H9 (cell line): ENCODE data around the gene CTNNA3. TPM values are rescaled to one million over a fixed set of nuclear protein-coding genes. Genes with fewer than 3 reads are reported as not detected.

Experiments
- DNase-seq: peaks from one replicate; pipeline ENCODE4 v3.0.0-alpha.2; 2017
- H2AFZ ChIP-seq: one replicate; pipeline ENCODE4 v1.6.1; 2013; ENCODE audit warnings: mild to moderate bottlenecking, low read length, control low read depth, moderate library complexity
- H2AK5ac ChIP-seq: 2 replicates; pipeline ENCODE4 v1.6.1; 2013; ENCODE audit warnings: low read length, control low read depth, mixed read lengths; ENCODE audit not compliant: insufficient read length
- H2BK120ac ChIP-seq: one replicate; pipeline ENCODE4 v1.6.1; 2013; ENCODE audit warnings: low read depth, mild to moderate bottlenecking, low read length, control low read depth, inconsistent platforms; ENCODE audit not compliant: poor library complexity, severe bottlenecking
- H2BK12ac ChIP-seq: 2 replicates; pipeline ENCODE4 v1.6.1; 2013; ENCODE audit warnings: low read length, control low read depth, mixed read lengths, low read depth; ENCODE audit not compliant: insufficient read length
- H2BK15ac ChIP-seq: 2 replicates; pipeline ENCODE4 v1.6.1; 2013; ENCODE audit warnings: low read depth, low read length, control low read depth
- H2BK20ac ChIP-seq: one replicate; pipeline ENCODE4 v1.6.1; 2013; ENCODE audit warnings: low read depth, mild to moderate bottlenecking, low read length, control low read depth, inconsistent platforms; ENCODE audit not compliant: poor library complexity, severe bottlenecking
- H2BK5ac ChIP-seq: 2 replicates; pipeline ENCODE4 v1.6.1; 2013; ENCODE audit warnings: low read length, control low read depth, mixed read lengths; ENCODE audit not compliant: insufficient read length
- H3K14ac ChIP-seq: 2 replicates; pipeline ENCODE4 v1.6.1; 2013; ENCODE audit warnings: low read length, control low read depth; ENCODE audit not compliant: insufficient read depth
- H3K18ac ChIP-seq: 2 replicates; pipeline ENCODE4 v1.6.1; 2013; ENCODE audit warnings: low read depth, mild to moderate bottlenecking, mixed read lengths, low read length, control low read depth; ENCODE audit not compliant: insufficient read length
- H3K23ac ChIP-seq: 2 replicates; pipeline ENCODE4 v1.6.1; 2013; ENCODE audit warnings: low read length, control low read depth, mixed read lengths, low read depth; ENCODE audit not compliant: insufficient read length
- H3K23me2 ChIP-seq: 2 replicates; pipeline ENCODE4 v1.6.1; 2013; ENCODE audit warnings: low read depth, mild to moderate bottlenecking, mixed read lengths, low read length, control low read depth; ENCODE audit not compliant: insufficient read length, poor library complexity, severe bottlenecking
- H3K27ac ChIP-seq: 2 replicates; pipeline ENCODE4 v1.5.1; 2013; ENCODE audit warnings: low read length, control low read depth, mixed read lengths, low read depth; ENCODE audit not compliant: insufficient read length
- H3K27me3 ChIP-seq: 2 replicates; pipeline ENCODE4 v1.6.1; 2013; ENCODE audit warnings: low read length, control low read depth, inconsistent platforms; ENCODE audit not compliant: insufficient read depth
- H3K4ac ChIP-seq: 2 replicates; pipeline ENCODE4 v1.6.1; 2013; ENCODE audit warnings: low read depth, mild to moderate bottlenecking, control low read depth, inconsistent platforms, low read length, moderate library complexity
- H3K4me1 ChIP-seq: 2 replicates; pipeline ENCODE4 v1.6.1; 2013; ENCODE audit warnings: low read length, control low read depth, inconsistent platforms; ENCODE audit not compliant: insufficient read depth
- H3K4me2 ChIP-seq: 2 replicates; pipeline ENCODE4 v1.6.1; 2013; ENCODE audit warnings: low read length, control low read depth, mixed read lengths; ENCODE audit not compliant: insufficient read length, insufficient read depth
- H3K56ac ChIP-seq: 2 replicates; pipeline ENCODE4 v1.6.1; 2013; ENCODE audit warnings: low read depth, mild to moderate bottlenecking, mixed read lengths, low read length, control low read depth; ENCODE audit not compliant: insufficient read length
- H3K79me1 ChIP-seq: 2 replicates; pipeline ENCODE4 v1.6.1; 2013; ENCODE audit warnings: low read depth, mild to moderate bottlenecking, moderate library complexity, low read length, control low read depth, inconsistent platforms; ENCODE audit not compliant: insufficient read depth, poor library complexity, severe bottlenecking
- H3K79me2 ChIP-seq: 2 replicates; pipeline ENCODE4 v1.6.1; 2013; ENCODE audit warnings: low read length, control low read depth, inconsistent platforms; ENCODE audit not compliant: insufficient read depth
- H3K9ac ChIP-seq: 2 replicates; pipeline ENCODE4 v1.6.1; 2013; ENCODE audit warnings: low read length, control low read depth, mixed read lengths; ENCODE audit not compliant: insufficient read length; ENCODE audit errors: extremely low read depth
- H3K9me3 ChIP-seq: one replicate; pipeline ENCODE4 v1.6.1; 2013; ENCODE audit warnings: low read depth, low read length, inconsistent platforms; ENCODE audit not compliant: control insufficient read depth
- H3T11ph ChIP-seq: one replicate; pipeline ENCODE4 v1.6.1; 2013; ENCODE audit warnings: mild to moderate bottlenecking, low read length, control low read depth, inconsistent platforms
- H4K20me1 ChIP-seq: one replicate; pipeline ENCODE4 v1.6.1; 2013; ENCODE audit not compliant: control insufficient read depth, insufficient read length, insufficient read depth
- H4K5ac ChIP-seq: 2 replicates; pipeline ENCODE4 v1.6.1; 2013; ENCODE audit warnings: low read depth, mild to moderate bottlenecking, mixed read lengths, low read length, control low read depth; ENCODE audit not compliant: insufficient read length
- H4K8ac ChIP-seq: replicated peaks from 2 replicates; pipeline ENCODE4 v1.6.1; 2013; ENCODE audit warnings: low read length, control low read depth, mixed read lengths, low read depth; ENCODE audit not compliant: insufficient read length
- H4K91ac ChIP-seq: 2 replicates; pipeline ENCODE4 v1.6.1; 2013; ENCODE audit warnings: low read depth, mild to moderate bottlenecking, moderate library complexity, mixed read lengths, low read length, control low read depth; ENCODE audit not compliant: insufficient read length
- H3K27ac Mint-ChIP-seq, 3 experiments: 2 replicates in 2 of 3; 3 replicates in 1 of 3; pipeline ENCODE4 v1.8.0; 2020 to 2021; ENCODE audit warnings: mixed read lengths in 3 of 3, mild to moderate bottlenecking in 1 of 3, moderate library complexity in 1 of 3
- H3K27me3 Mint-ChIP-seq: 2 replicates; pipeline ENCODE4 v1.8.0; 2021; ENCODE audit warnings: low read depth, mild to moderate bottlenecking, moderate library complexity, mixed read lengths
- H3K36me3 Mint-ChIP-seq, 3 experiments: 2 replicates in 2 of 3; 3 replicates in 1 of 3; pipeline ENCODE4 v1.8.0; 2020 to 2021; ENCODE audit warnings: low read depth in 3 of 3, mixed read lengths in 3 of 3; ENCODE audit not compliant: insufficient read depth in 1 of 3
- H3K4me1 Mint-ChIP-seq, 2 experiments: 2 replicates each; pipeline ENCODE4 v1.8.0; 2020; ENCODE audit warnings: mixed read lengths in 2 of 2
- H3K4me3 Mint-ChIP-seq, 2 experiments: 2 replicates in 1 of 2; 3 replicates in 1 of 2; pipeline ENCODE4 v1.8.0; 2020 to 2021; ENCODE audit warnings: mild to moderate bottlenecking in 2 of 2, mixed read lengths in 2 of 2, moderate library complexity in 1 of 2
- H3K9me3 Mint-ChIP-seq, 2 experiments: 2 replicates in 1 of 2; 3 replicates in 1 of 2; pipeline ENCODE4 v1.8.0; 2020; ENCODE audit warnings: mild to moderate bottlenecking in 2 of 2, mixed read lengths in 2 of 2, moderate library complexity in 1 of 2
- CTCF ChIP-seq: fragments of 200-600 bp; sonication (generic); conservative IDR thresholded peaks from 3 replicates; pipeline ENCODE4 v1.8.0; 2021; ENCODE audit warnings: antibody characterized with exemption, mild to moderate bottlenecking
- WGBS: extraction: QIAGEN DNeasy Blood & Tissue Kit; methylation state at CpG from one replicate; pipeline ENCODE4 v1.1.7; 2013; ENCODE audit warnings: missing lambda C conversion rate, low lambda C conversion rate, mixed read lengths; ENCODE audit not compliant: insufficient read length; ENCODE audit errors: extremely low coverage; 5-methylcytosine and 5-hydroxymethylcytosine counted together
- total RNA-seq: library from RNA; stranded (reverse); gene quantifications from 2 replicates; pipeline ENCODE4 v1.2.1, GENCODE V29; 2021

The CTNNA3 gene
- total RNA-seq, 1 experiment from 2014 or later, result 3.3 TPM

GRCh38 chr10:66795866-66796265, 900.1 kb downstream of the CTNNA3 start:
- TF ChIP-seq CTCF, result no peak
- no peak overlapping the region for H3K23ac ChIP-seq
- no peak overlapping the region for H3K18ac ChIP-seq
- H2BK120ac ChIP-seq, result no peak overlapping the region
- no peak overlapping the region for H2BK12ac ChIP-seq
- H3K56ac ChIP-seq, result no peak overlapping the region
- H2AFZ ChIP-seq, result no peak overlapping the region
- no peak overlapping the region for H3K9ac ChIP-seq
- H4K8ac ChIP-seq, result no peak overlapping the region
- no peaks in the 10 kb centered on the region for H3K4me1 ChIP-seq
- H3K9me3 ChIP-seq, result no peaks in the 10 kb centered on the region
- H2BK15ac ChIP-seq, result no peak overlapping the region
- no peak overlapping the region for H3K14ac ChIP-seq
- no peak overlapping the region for H3K4ac ChIP-seq
- no peaks in the 10 kb centered on the region for H3K79me1 ChIP-seq
- no peak overlapping the region for H3K27ac ChIP-seq
- Mint-ChIP-seq H3K36me3 (no peaks in the 10 kb centered on the region), H3K27me3 (no peaks in the 10 kb centered on the region), H3K27ac (no peak overlapping the region), H3K9me3 (no peaks in the 10 kb centered on the region), H3K4me1 (0 out of 4 replicates have a peak, but pooled peaks cover 0 to 2% of the 10 kb centered on the region in 2 experiments), H3K4me3 (no peak overlapping the region)
- DNase-seq, result no peak
- H3K27me3 ChIP-seq, result no peaks in the 10 kb centered on the region
- no peaks in the 10 kb centered on the region for H3K79me2 ChIP-seq
- H3K4me2 ChIP-seq, result no peak overlapping the region
- H2BK5ac ChIP-seq, result no peak overlapping the region
- no CpG with 5 or more reads among the region's 2 CpGs for WGBS
- H4K20me1 ChIP-seq, result no peaks in the 10 kb centered on the region
- H4K5ac ChIP-seq, result no peak overlapping the region
- H3K23me2 ChIP-seq, result no peaks in the 10 kb centered on the region
- H2BK20ac ChIP-seq, result no peak overlapping the region
- H3T11ph ChIP-seq, result no peak overlapping the region
- no peak overlapping the region for H4K91ac ChIP-seq
- no peak overlapping the region for H2AK5ac ChIP-seq
